NCI-H345 treated with DMSO at 0.1 percent for 48 hours (cell line): ENCODE measurements around the gene CD47.

ENCODE experiments used
- DNase-seq: peaks from one replicate; lab custom pipeline; 2025; ENCODE audit not compliant: unreplicated experiment; lab: John Stamatoyannopoulos, UW

The CD47 gene

DNA sequence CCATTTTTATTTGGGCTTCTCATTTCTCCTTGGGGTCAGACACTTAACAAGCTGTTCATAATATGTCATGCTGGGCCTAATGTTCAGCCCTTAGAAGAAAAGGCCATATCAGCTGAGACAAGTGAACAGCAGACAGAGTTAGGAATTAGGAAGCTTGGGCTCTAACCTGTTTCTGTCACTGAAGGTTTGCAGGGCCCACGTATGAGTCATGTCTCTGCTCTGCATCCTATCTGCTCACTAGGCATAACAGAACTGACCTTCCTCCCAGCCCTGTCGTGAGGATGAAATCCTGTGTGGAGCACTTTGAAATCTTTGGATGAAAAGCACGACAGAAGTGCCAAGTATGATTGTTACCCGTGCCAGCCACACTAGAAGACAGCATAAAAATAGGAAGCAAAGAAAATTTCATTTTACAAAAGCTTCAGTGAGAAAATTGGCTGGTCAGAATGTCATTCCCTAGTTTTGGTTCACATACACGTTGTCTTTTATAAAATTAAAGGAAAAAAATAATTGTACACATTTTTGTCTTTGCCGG lies 26.5 kb upstream of the CD47 start:
- no peak for DNase-seq

DNA sequence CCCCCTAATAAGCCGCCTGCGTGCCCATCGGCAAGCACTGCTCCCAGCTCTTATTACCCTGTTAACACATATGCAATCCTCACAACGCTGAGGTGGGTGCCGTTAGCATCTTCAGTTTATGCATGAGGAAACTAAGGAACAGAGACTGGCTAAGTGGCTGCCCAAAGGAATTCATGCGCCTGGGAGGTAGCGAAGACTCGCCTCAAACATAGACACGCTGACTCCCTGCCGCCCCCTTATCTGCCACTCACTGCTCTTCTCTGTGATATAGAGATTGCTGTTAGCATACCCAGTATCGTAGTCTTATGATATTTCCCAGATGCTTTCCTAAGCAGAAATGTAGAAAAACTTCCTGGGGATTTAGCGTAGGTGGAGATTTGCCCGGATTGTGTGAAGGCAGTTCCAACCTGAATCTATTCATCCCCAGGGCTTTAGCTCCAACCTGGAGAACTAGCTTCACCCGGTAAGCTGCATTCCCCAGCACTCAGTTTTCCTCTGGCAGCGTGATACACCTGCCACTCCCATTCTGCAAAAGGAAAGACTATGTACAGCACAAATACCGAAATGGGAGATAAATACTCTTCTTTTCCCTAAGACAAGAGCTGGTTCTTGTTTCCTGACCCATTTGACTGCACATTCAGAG lies 23.7 kb upstream of the CD47 start:
- no peak for DNase-seq

GRCh38 chr3:108113975-108114374 lies 23.1 kb upstream of the CD47 start:
- no peak for DNase-seq

DNA sequence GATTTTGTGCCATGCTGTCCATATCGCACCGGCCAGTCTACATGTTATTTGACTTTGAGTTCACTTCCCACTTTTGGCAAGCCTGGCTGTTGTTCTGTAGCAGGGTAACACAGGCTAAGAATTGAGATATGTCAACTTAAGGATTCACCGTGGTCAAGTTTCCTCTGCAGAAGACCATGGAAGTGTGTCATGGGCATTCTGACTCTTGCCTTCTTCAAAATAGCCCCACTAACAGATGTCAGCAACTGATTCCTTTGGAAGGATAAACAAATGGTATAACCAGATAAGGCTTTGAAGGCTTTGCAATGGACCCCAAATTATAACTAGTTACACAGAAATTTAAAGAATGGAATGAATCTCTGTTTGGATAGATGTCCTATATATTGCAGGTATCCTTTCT lies 20.1 kb upstream of the CD47 start:
- no peak for DNase-seq

DNA sequence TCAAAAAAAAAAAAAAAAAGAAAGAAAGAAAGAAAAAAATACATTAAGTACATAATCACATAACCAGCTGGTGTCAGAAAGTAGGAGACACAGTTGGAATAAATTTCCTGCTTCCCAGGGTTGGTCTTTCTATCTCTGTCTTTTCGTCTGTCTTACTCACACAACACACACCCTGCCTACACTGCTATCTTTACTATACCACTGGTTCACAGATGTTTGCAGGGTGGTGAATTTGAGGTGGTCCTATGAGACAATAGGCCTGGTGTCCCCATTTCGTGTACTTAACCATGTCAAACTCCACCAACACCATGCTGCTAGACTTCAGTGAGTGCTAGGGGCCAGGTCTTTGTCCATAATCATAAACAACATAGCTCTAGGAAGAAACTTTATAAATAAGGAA lies 17.6 kb upstream of the CD47 start:
- DNase-seq = no peak

DNA sequence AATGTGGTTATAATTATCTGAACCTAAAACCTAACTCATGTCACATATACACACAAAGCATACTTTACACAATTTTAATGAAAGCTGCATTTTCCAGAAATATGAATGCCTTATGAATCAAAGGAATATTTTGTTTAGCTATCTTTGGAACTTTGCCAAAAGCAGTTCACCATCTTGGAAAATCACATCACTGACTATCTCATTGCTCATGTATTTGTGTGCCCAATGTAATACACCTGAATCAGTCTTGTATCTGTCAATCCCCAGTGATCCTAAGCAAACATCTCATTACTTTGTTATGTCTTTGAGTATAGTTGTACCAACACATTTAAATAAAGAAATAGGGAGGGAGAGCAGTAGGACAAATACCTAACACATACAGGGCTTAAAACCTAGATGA lies 15.6 kb upstream of the CD47 start:
- DNase-seq = no peak

- DNase-seq = no peak
Measured at GRCh38 chr3:108106031-108106430, 15.2 kb upstream of the CD47 start.

DNA sequence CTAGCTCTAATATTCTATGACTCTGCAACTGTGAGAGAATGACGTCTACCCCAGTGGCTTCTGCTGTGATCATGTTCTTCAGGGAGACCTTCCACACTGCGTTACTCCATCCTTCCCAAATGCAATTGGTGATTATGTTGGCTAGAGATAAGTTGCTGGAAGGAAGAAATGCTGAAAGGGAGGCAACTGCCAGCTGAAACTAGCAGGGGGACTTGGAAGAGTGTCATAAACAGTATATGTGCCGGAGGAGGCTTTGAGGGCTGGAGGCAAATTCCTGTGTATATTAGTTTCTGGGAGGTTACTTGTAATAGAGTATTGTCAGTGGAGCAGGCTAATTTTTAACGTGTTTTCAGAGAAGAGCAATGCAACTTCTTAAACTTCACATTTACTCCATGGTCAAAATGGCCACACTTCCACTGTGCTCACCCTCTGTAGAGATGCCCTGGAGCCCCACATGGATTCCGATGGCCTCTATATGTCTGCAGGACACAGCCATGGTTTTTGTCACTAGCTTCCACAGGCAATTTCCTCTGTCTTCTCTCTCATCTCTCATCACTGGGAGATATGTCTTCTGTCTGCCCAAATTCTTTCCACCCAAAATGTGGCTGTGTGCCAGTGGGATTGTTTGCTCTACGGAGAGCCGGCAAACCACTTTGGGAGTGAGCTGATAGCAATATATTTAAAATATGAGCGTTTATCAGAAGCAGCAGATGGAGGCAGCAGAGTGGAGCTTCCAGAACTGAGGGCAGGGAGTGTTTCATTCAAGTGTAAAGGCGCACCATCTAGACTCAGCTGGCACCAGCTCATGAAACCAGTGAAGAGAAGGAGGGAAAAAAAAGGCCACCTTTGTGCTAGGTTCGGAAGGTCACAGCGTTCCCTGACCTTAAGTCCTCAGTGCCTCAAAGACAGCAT lies 13.3 kb upstream of the CD47 start:
- no peak for DNase-seq

DNA sequence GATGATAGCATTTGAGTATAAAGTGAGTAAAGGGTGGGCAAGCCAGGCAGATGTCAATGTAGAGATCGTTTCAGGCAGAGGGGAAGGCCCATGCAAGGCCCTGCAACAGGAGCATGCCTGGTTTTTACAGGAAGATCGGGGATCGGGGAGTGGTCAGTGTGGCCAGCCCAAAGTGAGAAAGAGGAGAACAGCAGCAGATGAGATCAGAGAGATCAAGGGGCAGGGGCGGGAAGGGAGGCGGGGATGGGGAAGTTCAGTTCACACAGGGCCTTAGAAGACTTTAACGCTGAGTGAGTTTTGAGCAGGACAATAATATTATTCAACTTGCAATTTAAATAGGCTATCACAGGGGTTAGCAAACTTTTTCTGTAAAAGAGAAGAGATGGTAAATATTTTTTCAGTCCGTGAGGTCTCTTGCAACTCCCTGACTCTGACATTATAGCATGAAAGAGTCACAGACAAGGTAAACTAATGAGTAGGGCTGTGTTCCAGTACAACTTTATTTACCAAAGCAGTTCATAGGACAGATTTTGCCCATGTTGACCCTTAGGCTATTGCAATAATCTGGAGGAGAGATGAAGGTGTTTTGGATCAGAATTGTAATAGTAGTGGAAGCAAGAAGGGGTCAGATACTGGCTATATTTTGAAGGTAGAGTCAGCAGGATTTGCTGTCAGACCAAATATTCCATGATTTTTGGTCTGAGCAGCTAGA lies 12.4 kb upstream of the CD47 start:
- DNase-seq = no peak

DNA sequence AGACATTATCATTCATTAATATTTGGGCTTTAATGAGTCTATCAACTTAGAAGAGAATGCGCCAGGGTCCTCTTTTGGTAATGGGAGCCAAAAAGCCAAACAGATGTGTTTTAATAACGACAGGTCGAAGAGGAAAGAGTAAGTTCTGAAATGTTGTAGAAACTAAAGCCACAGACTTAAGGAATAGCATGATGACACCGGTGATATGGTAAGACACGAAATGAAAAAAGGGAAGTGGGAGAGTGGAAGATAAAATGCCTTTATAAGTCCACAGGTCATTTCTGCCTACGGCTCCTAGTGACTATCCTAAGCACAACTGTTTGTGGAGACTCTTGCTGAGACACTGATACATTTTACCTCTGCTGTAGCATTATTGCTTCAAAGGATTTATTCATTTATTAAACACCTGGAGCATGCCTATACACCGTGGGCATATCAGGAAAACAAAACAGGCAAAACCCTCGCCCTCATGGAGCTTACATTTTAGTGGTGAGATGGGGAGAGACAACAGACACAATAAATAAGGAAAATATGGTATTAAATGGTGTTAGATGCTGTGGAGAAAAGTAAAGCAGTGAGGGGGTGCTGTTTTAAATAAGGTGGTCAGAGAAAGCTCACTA lies 11.7 kb upstream of the CD47 start:
- DNase-seq = no peak

DNA sequence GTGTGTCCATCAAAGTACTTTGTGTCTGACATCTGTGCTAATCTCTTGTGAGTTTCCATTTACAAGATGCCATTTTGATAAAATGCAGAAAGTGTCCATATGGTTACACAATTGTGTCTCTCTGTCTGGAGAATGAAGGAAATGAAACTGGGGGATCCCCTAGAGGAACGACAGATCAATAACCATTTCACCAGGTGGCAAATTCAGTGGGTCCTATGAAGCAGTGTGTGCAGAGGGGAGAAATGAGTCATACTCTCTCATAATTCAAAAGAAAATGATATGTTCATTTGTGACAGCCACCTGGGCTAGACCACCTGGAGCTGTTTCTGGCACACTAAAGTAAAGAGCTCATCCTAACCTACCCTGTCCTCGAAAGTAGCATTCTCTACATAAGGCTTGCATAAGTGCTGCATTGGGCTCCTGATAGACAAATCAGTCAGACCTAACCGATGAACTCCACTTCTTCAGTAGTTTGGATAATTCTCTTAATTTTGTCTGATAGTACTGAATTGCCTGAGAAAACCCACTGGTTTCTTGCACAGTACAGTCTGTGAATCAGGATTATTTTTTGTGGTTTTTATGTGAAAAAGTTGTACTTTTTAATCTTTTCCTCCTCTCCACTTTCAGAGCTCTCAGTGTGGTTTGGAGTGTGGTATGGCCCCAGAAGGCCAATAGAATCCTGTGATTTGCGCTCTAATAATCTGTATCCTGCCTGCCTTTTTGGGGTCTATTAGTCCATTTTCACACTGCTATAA lies 10.3 kb upstream of the CD47 start:
- no peak for DNase-seq

DNA sequence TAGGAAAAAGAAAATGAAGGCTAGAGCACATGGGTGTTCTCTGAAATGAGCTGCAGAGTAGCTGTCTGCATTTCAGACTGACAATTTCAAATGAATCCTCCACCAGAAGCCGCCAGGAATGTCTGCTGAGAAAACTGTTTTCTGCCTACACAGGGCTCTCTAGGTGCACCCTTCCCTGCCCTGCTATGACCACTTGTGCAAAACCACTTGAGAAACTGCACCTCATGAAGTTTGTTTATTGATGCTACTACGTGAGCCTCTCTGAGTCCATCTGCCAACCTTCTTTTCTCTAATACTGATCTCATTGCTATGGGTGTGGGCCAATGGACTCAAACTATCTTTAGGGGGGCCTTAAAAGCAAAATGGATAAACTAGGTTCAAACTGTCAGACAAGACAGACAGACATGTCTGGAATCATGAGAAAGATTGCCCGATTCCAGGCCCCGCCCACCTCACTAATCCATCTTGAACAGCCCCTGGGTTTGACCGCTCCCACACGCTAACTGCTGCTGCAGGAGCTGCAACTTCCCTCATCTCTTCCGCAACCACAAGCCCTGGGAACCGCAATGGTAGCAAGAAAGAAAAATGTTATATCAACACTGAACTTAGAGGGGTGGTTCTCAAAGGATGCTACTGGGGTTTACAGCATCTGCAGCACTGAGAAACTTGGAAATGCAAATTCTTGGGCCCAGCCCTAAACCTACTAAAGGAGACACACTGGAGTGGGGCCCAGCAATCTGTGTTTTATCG lies 9.0 kb upstream of the CD47 start:
- DNase-seq = no peak

DNA sequence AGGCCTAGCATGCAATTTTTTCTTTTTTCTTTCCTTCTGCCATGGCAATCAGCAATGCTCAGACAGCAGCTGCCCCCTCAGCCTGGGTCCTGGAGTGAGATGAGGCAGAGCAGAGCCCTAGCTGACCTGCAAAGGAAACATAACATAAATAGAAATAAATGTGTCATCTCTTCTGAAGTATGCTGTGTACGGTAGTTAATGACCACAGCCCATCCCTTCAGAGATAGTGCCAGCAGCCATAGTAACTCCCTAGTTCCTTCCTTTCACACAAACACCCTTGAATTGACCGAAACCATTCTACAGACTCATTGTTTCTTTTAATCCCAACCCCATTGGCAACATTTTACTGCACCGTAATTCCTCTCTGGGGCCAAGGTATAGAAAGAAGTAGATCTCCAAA lies 8.4 kb upstream of the CD47 start:
- DNase-seq = no peak

- DNase-seq = no peak
Measured at GRCh38 chr3:108098003-108098370, 7.2 kb upstream of the CD47 start.

DNA sequence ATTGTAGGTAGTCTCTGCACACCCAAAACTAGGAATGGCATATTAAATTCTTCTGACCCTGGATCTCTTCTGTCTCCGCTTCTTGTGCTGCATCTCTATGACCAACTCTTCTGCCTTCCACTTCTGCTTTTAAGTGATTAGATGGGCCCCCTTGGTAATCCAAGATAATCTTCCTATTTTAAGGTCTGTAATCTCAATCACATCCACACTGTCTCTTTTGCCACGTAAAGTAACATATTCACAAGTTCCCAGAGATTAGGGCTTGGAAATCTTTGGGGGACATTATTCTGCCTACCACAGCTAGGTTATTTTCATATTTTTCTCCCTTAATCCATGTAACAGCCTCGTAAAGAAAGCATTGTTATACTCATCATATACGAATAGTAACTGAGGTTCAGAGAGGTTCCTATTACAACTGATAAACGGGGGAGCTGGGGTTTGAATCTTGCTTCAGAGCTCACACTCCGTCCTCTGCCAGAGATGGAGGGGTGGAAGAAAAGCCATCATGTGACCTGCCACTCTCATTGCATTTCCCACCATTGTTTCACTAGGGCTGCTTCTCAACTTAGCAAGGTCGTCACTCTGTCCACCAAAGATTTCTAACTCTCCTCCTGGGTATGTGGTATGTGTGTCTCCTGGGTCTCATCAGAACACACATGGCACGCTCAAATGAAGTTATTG lies 6.6 kb upstream of the CD47 start:
- DNase-seq = no peak

- no peak for DNase-seq
Measured at GRCh38 chr3:108096532-108097321, 5.9 kb upstream of the CD47 start.

DNA sequence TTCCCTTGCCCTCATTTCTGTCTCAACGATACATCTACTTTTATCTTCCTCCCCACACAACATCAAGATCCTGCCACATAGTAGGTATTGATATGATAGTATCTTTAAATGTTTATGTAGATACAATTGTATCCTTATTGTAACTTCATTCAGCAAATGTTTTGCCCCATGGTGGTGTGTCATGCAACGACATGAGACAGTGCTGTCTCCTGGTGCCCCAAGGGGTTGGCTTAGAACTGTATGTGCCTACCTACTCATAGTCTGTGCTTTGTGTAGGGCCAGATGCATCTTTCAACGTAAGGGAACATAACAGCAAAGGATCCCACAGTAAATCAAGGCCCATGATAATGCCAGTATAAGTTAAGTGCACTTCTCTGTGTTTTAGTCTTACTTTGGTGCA lies 2.8 kb upstream of the CD47 start:
- DNase-seq = no peak

DNA sequence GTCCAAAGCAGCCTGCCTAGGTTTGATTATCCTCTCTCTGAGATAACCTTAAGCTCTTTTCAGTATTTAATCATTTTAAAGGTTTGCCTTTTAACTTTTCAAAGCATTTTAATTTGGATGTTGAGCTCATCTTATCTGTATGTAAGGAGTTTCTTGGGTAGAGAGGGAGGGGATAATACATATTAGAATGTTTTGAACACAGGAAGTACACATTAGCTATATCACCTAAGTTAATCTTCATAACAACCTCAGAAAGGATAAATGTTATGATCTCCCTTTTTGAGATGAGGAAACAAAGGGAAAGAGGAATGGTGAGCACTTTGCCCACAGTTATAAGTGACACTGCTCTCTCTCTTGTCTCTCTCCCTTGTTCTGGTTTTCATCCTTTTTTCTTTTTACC lies 2.2 kb upstream of the CD47 start:
- no peak for DNase-seq

GRCh38 chr3:108092501-108092900 lies 1.7 kb upstream of the CD47 start:
- no peak for DNase-seq
